GM19025 (cell line): ENCODE data around the gene ZNF90.
"Not testable (repeated sequence)": the region's sequence is repeated elsewhere in the genome, so short reads cannot be mapped to it uniquely, and the experiment has no call there.

Experiments used
- ATAC-seq: cut with Tn5 transposase; IDR thresholded peaks from one replicate; pipeline ENCODE4 v1.9.1; 2021; ENCODE audit warnings: mild to moderate bottlenecking, low read depth, moderate library complexity; ENCODE audit not compliant: unreplicated experiment

Gene ZNF90

DNA sequence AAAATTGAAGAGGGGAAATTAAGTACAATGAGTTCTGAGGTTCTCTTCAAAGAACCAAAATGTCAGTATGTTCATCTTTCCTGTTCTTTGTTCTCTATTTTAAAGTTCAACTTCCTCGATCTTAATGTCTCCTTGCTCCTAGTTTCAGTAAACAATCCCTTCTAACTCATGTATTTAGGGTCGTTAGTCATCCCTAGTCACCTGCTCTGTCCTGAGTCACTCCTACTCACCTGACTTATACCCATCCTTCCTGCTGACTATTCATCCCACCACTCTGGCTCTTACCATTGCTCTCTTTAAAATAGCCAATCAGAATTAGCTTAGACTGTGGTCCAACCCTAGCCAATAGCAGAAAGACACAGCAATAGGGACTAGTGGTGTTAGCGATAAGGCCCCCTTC, 24.3 kb downstream of the ZNF90 start:
- no peak for ATAC-seq

- no peak for ATAC-seq
Observed at GRCh38 chr19:20103091-20103740, 25.4 kb downstream of the ZNF90 start.

DNA sequence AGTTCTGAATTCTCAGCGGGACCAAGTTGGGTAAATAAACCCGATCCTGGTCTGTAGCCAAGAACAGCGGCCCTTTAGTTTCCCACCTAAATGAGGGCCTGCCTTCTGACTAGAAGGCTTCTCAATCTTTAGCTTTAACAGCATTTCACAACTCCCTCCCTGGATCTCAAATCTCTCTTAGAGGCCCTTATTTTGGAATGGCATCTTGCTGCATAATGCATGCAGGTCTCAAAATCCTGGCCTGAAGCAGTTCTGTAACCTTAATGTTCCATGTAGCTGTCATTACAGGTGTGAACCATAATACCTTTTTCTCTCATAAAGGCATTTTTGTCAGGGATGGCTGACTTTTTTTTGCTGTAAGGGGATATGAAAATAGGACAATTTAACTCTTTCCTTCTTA, 29.5 kb downstream of the ZNF90 start:
- no peak for ATAC-seq

DNA sequence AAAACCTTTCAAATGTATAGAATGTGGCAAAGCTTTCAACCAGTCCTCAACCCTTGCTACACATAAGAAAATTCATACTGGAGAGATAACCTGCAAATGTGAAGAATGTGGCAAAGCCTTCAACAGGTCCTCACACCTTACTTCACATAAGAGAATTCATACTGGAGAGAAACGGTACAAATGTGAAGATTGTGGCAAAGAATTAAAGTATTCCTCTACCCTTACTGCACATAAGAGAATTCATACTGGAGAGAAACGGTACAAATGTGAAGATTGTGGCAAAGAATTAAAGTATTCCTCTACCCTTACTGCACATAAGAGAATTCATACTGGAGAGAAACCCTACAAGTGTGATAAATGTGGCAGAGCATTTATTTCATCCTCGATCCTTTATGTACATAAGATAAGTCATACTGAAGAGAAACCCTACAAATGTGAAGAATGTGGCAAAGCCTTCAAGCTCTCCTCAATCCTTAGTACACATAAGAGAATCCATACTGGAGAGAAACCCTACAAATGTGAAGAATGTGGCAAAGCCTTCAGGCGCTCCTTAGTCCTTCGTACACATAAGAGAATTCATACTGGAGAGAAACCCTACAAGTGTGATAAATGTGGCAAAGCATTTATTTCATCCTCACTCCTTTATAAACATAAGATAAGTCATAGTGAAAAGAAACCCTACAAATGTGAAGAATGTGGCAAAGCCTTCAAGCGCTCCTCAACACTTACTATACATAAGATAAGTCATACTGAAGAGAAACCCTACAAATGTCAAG, 40.5 kb downstream of the ZNF90 start:
- not testable (repeated sequence) for ATAC-seq

- no peak for ATAC-seq
Observed at GRCh38 chr19:20124879-20125278, 47.1 kb downstream of the ZNF90 start.

GRCh38 chr19:20132933-20133332, 55.1 kb downstream of the ZNF90 start:
- not testable (repeated sequence) for ATAC-seq

- ATAC-seq: not testable (repeated sequence)
Observed at GRCh38 chr19:20137714-20138113, 59.9 kb downstream of the ZNF90 start.

GRCh38 chr19:20151617-20152145, 73.9 kb downstream of the ZNF90 start:
- ATAC-seq: no peak

DNA sequence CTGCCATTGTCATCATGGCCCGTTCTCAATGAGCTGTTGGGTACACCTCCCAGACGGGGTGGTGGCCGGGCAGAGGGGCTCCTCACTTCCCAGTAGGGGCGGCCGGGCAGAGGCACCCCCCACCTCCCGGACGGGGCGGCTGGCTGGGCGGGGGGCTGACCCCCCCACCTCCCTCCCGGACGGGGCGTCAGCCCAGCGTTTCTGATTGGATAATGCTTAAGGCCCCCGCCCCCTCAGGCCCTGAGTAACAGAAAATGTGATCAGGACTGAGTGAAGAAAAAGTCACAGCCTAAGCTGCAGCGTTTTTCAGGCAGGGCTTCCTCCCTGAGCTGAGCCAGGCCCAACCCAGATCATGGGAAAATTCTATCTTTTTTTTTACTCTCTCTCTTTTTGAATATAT, 74.7 kb downstream of the ZNF90 start:
- not testable (repeated sequence) for ATAC-seq

DNA sequence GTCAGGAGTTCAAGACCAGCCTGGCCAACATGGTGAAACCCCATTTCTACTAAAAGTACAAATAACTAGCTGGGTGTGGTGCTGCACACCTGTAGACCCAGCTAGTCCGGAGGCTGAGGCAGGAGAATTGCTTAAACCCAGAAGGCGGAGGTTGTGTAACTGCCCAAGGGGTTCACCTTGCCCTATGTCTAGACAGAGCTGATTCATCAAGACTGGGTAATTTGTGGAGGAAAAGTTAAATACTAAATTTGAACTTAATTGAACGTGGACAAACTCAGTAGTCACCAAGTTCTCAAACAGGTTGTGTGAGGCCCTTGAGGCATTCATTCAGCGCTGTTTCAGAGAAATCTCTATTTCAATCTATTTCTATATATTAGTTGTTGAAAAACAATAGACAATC, 75.5 kb downstream of the ZNF90 start:
- ATAC-seq: no peak

- ATAC-seq: no peak
Observed at GRCh38 chr19:20154636-20155035, 76.8 kb downstream of the ZNF90 start.

- no peak for ATAC-seq
Observed at GRCh38 chr19:20162821-20163220, 85.0 kb downstream of the ZNF90 start.

DNA sequence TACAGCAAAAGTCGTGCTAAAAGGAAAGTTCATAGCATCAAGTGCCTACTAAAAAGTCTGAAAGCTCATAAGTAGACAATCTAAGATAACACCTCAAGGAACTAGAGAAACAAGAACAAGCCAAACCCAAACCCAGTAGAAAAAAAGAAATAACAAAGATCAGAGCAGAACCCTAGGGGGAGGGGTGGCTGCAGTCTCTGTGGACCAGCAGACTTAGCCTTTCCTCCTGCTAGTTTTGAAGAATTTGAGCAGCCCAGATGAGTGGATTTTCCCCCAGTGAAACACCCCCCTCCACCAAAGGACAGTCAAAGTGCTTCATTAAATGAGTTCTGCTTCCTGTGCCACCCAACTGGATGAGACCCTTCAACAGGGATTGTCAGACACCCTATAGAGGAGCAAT, 86.7 kb downstream of the ZNF90 start:
- ATAC-seq: no peak

DNA sequence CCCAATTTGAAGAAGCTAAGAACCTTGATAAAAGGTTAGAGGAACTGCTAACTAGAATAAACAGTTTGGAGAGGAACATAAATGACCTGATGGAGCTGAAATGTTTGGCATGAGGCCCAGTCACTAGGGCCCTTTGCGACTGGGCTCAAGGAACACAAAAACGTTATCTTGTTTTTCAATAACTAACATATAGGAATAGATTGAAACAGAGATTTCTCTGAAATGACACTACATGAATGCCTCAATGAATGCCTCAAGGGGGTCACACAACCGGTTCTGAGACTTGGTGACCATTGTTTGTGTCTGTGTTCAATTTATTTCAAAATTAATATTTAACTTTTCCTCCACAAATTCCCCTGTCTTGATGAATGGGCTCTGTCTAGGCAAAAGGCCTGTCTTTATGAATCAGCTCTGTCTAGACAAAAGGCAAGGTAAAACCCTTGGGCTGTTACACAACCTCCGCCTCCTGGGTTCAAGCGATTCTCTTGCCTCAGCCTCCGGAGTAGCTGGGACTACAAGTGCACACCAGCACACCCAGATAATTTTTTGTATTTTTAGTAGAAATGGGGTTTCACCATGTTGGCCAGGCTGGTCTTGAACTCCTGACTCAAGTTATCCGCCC, 88.3 kb downstream of the ZNF90 start:
- no peak for ATAC-seq

DNA sequence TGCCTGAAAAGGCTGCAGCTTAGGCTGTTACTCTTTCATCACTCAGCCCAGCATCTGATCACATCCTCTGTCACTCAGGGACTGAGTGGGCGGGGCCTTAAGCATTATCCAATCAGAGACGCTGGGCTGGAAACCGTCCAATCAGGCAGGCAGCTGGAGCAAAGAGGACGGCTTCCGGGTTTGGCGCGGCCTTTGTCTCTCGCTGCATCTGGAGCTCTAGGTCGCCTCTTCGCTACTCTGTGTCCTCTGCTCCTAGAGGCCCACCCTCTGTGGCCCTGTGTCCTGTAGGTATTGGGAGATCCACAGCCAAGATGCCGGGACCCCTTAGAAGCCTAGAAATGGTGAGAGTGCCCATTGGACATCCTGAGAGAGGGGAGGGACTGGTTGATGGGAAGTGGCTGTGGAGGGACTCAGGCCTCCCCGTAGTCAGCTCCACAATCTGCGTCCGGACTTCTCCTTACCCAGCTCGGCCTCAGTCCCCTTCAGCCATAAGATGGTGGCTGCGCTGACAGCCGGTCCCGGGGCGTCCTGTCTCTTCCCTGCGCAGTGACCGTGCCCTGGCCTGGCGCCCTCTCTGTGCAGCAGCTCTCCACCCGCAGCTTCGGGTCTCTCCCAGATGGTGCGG, 89.3 kb downstream of the ZNF90 start, which contains the start of gene ZNF486:
ZNF486 (plus strand) TSS at position 195 of the 625 bp plus-strand sequence; CDS start at position 312, 117 bp downstream.
- ATAC-seq: peak; percentile 87

- ATAC-seq: no peak
Observed at GRCh38 chr19:20167651-20168122, 89.9 kb downstream of the ZNF90 start.
